ENCODE measurements around the gene AMOTL2. TPM values are rescaled to one million over a fixed set of nuclear protein-coding genes. Genes with fewer than 3 reads are reported as not detected.

The AMOTL2 gene
- total and polyA plus RNA-seq, 7 donors: 4.0 to 36.6 (median 16.5) TPM

- H3K4me1 ChIP-seq: no peaks in the 10 kb centered on the region
- TF ChIP-seq, protein P1, sequence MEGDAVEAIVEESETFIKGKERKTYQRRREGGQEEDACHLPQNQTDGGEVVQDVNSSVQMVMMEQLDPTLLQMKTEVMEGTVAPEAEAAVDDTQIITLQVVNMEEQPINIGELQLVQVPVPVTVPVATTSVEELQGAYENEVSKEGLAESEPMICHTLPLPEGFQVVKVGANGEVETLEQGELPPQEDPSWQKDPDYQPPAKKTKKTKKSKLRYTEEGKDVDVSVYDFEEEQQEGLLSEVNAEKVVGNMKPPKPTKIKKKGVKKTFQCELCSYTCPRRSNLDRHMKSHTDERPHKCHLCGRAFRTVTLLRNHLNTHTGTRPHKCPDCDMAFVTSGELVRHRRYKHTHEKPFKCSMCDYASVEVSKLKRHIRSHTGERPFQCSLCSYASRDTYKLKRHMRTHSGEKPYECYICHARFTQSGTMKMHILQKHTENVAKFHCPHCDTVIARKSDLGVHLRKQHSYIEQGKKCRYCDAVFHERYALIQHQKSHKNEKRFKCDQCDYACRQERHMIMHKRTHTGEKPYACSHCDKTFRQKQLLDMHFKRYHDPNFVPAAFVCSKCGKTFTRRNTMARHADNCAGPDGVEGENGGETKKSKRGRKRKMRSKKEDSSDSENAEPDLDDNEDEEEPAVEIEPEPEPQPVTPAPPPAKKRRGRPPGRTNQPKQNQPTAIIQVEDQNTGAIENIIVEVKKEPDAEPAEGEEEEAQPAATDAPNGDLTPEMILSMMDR (IDR thresholded peaks at IDR 0.05): no peak
- ATAC-seq: peak in 1 of 4 donors; percentile 25
- H3K4me3 ChIP-seq: no peak overlapping the region
- H3K27me3 ChIP-seq (ENCODE audit: insufficient read depth in 3 of 3, low read length in 2 of 3): no peaks in the 10 kb centered on the region
- H3K27ac ChIP-seq: no peak overlapping the region
- intact Hi-C loops (cut with DNase I): no loop called here
- no peaks in the 10 kb centered on the region for H3K9me3 ChIP-seq
- DNase-seq: no peak
- H3K36me3 ChIP-seq (ENCODE audit: insufficient read depth in 1 of 2, low read depth in 1 of 2): no peaks in the 10 kb centered on the region
- WGBS, 3 donors: 89 to 94% (median 92%) methylated on average over 1 of the region's 1 CpG
Measured at GRCh38 chr3:134340362-134340981, 33.8 kb downstream of the AMOTL2 start.

DNA sequence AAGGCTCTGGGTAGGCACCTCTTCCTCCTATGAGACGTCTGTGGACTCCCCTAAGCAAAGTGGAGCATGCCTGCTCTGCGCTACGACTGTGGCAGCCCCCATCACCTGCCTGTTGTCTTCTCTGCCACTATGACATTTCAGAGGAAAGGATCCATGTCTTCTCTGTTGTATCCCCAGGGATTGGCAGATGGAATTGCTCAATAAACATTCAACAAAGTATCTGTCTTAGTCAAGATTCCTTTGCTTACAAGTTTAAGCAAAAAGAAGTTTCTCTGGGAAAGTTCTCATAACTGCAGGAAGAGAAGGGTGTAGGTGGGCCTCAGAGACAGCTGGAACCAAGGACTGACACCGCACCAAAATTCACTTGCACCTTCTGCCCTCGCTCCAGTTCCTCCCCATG is 34.3 kb downstream of the AMOTL2 start:
- Histone ChIP-seq H3K27ac (no peak overlapping the region), H3K4me3 (no peak overlapping the region), H3K9me3 (no peaks in the 10 kb centered on the region), H3K27me3 (ENCODE audit: insufficient read depth in 3 of 3, low read length in 2 of 3) (no peaks in the 10 kb centered on the region), H3K36me3 (ENCODE audit: insufficient read depth in 1 of 2, low read depth in 1 of 2) (no peaks in the 10 kb centered on the region), H3K4me1 (peaks cover 3% of the 10 kb centered on the region)
- DNase-seq (peak in 1 of 2 donors; percentile 12), ATAC-seq (no peak)
- WGBS, 3 donors: 82 to 89% (median 85%) methylated on average over 5 of the region's 5 CpGs
- intact Hi-C loops (cut with DNase I): no loop called here
- TF ChIP-seq, protein P1 (IDR thresholded peaks at IDR 0.05): no peak

- no peak for ATAC-seq
- Histone ChIP-seq H3K27me3 (ENCODE audit: insufficient read depth in 3 of 3, low read length in 2 of 3) (no peaks in the 10 kb centered on the region), H3K36me3 (ENCODE audit: insufficient read depth in 1 of 2, low read depth in 1 of 2) (no peaks in the 10 kb centered on the region), H3K27ac (no peak overlapping the region), H3K4me1 (peaks cover 8% of the 10 kb centered on the region), H3K4me3 (no peak overlapping the region), H3K9me3 (no peaks in the 10 kb centered on the region)
- 90 to 94% (median 92%) methylated on average over 9 of the region's 9 CpGs for WGBS, 3 donors
- intact Hi-C loops (cut with DNase I): no loop called here
- TF ChIP-seq, protein P1 (IDR thresholded peaks at IDR 0.05): no peak
- DNase-seq: peak in 1 of 2 donors; percentile 42
Measured at GRCh38 chr3:134339331-134339730, 34.9 kb downstream of the AMOTL2 start.

DNA sequence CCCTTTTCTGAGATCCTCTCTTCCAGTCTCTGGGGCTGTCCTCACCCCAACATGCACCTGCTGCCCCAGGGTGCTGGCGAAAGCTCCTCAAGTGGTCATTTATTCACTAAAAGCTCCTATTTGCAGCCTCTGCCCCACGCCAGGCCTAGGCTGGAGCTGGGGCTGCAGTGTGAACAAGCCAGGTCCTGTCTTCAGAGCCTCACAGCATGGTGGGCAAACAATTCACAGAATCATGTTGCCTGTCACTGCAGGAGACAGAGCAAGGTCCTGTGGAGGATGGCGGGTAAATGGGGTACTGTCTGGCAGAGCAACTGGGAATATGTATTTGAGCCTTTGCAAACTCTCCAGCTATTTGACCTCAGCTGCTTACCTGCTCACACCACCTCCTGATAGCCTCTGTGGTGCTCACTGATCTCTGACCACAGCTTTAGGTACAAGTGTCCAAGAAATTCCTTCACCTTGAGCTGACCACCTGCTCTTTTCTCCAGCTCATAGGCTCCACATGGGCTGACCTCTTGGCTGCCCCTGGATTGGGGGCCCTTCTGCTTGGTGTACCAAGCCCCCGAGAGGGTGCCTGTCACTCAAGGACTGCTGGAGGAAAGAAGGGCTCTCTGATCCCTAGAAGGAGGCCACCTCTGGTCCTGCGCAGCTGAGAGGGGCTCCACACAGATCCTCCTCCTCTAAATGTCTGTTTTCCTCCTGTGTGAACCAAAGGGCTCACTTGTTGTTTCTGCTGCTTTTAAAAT is 35.6 kb downstream of the AMOTL2 start:
- Histone ChIP-seq H3K4me3 (no peak overlapping the region), H3K4me1 (peaks cover 9% of the 10 kb centered on the region), H3K27ac (no peak overlapping the region), H3K27me3 (ENCODE audit: insufficient read depth in 3 of 3, low read length in 2 of 3) (no peaks in the 10 kb centered on the region), H3K9me3 (no peaks in the 10 kb centered on the region), H3K36me3 (ENCODE audit: insufficient read depth in 1 of 2, low read depth in 1 of 2) (no peaks in the 10 kb centered on the region)
- WGBS, 3 donors: 94 to 100% (median 98%) methylated on average over 5 of the region's 5 CpGs
- DNase-seq (peak in 1 of 2 donors; percentile 26), ATAC-seq (no peak)
- TF ChIP-seq, protein P1 (IDR thresholded peaks at IDR 0.05): no peak
- intact Hi-C loops (cut with DNase I): no loop called here
